ENCODE measurements around the gene TPK1.

GRCh38 chr7:144768633-144769032 lies 67.2 kb downstream of the TPK1 start:
- TF ChIP-seq CTCF (conservative IDR thresholded peaks at IDR 0.05; ENCODE audit: low read depth, low read length) = no peak
- TF ChIP-seq RAD21 (IDR thresholded peaks at IDR 0.05; ENCODE audit: low read length) = no peak
- no peak for TF ChIP-seq POLR2A (IDR thresholded peaks at IDR 0.05; ENCODE audit: low read depth, low read length)
